ENCODE measurements around the gene HEPHL1. TPM values are rescaled to one million over a fixed set of nuclear protein-coding genes. Genes with fewer than 3 reads are reported as not detected.

The HEPHL1 gene
- total RNA-seq, 3 donors from 2014 or later, result not detected

GRCh38 chr11:94000659-94001058 is 20.5 kb upstream of the HEPHL1 start:
- no peak for DNase-seq
- no peak overlapping the region for H3K4me3 Mint-ChIP-seq
- no peaks in the 10 kb centered on the region for H3K36me3 Mint-ChIP-seq (ENCODE audit: insufficient read depth)
- no peaks in the 10 kb centered on the region for H3K27me3 Mint-ChIP-seq (ENCODE audit: low read depth)
- H3K4me1 Mint-ChIP-seq (ENCODE audit: low read depth), result no peaks in the 10 kb centered on the region
- H3K9me3 Mint-ChIP-seq, result peaks cover 12% of the 10 kb centered on the region
- no peak for ATAC-seq

DNA sequence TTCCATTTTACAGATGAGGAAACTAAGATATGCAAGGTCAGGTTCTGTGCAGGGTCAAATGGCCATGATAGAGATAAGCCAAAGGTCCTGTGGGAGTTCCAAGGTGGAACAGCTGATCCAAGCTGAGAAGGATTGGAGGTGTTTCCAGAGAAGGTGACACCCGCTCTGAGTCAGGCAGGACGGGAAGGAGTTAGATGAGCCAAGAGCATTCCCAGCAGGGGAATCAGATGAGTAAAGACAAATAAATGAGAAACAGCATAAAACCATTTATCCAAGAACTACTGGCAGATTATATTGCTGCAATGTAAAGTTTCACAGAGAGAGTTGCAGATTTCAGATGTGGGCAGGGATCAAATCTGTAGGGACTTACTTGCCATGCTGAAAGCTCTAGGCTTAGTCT is 18.9 kb upstream of the HEPHL1 start:
- no peak for ATAC-seq
- no peaks in the 10 kb centered on the region for H3K27me3 Mint-ChIP-seq (ENCODE audit: low read depth)
- H3K4me1 Mint-ChIP-seq (ENCODE audit: low read depth), result no peaks in the 10 kb centered on the region
- no peak overlapping the region for H3K4me3 Mint-ChIP-seq
- no peak for DNase-seq
- no peaks in the 10 kb centered on the region for H3K36me3 Mint-ChIP-seq (ENCODE audit: insufficient read depth)
- H3K9me3 Mint-ChIP-seq, result peaks cover 12% of the 10 kb centered on the region

DNA sequence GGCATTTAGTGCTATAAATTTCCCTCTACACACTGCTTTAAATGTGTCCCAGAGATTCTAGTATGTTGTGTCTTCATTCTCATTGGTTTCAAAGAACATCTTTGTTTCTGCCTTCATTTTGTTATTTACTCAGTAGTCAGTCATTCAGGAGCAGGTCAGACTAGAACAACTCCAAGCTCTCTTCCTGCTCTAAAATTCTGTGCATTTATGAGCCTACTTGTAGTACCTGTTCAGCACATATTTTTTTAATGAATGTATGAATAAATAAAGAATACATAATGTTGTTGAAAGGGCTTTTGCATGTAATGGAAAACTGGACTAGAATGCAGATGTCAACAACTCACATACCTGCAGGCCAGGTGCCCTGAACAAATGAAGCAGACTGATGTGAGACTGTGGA is 13.7 kb upstream of the HEPHL1 start:
- H3K4me3 Mint-ChIP-seq, result no peak overlapping the region
- DNase-seq, result no peak
- H3K9me3 Mint-ChIP-seq, result no peaks in the 10 kb centered on the region
- H3K4me1 Mint-ChIP-seq (ENCODE audit: low read depth), result no peaks in the 10 kb centered on the region
- H3K36me3 Mint-ChIP-seq (ENCODE audit: insufficient read depth), result no peaks in the 10 kb centered on the region
- peaks cover 14% of the 10 kb centered on the region for H3K27me3 Mint-ChIP-seq (ENCODE audit: low read depth)
- ATAC-seq, result no peak

DNA sequence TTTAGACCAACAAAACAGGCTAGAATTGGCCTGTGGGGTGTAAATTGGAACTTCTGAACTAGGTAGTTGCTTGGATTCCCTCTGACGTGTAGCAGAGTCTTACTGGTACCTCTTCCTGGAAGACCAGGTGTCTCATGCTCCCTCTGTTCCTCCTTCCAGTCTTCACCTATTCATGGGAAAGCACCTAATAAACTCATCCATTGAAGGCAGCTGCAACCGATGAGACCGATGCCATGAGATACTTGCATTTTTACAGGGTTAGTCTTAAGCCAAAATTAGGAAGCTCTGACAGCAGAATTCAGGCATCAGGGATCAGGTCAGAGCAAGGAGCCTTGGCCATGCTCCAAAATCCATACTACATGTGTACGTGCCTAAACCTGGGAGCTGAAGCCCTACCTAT is 13.2 kb upstream of the HEPHL1 start:
- peaks cover 14% of the 10 kb centered on the region for H3K27me3 Mint-ChIP-seq (ENCODE audit: low read depth)
- DNase-seq, result no peak
- no peaks in the 10 kb centered on the region for H3K9me3 Mint-ChIP-seq
- H3K4me3 Mint-ChIP-seq, result no peak overlapping the region
- H3K36me3 Mint-ChIP-seq (ENCODE audit: insufficient read depth), result no peaks in the 10 kb centered on the region
- no peak for ATAC-seq
- no peaks in the 10 kb centered on the region for H3K4me1 Mint-ChIP-seq (ENCODE audit: low read depth)

GRCh38 chr11:94010136-94010535 is 11.0 kb upstream of the HEPHL1 start:
- Mint-ChIP-seq H3K9me3 (peaks cover 3% of the 10 kb centered on the region), H3K36me3 (ENCODE audit: insufficient read depth) (no peaks in the 10 kb centered on the region)

DNA sequence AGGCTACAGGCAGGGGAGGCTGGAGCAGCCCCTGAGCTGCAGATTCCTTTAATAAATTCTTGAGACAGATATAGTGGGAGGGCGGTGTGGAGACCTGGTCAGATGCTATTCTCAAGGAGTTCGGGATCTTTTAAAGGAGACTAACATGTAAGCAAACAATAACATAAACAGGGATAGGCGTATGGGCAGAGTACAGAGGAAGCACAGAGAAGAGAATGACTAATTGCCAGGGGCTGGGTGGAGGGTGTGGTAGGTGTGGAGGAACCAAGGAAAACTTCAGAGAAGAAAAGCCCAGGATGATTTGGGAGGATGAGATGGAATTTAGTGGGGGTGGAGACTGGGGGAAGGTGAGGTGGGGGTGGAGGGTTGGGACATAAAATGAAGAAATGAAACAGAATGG is 9.7 kb upstream of the HEPHL1 start:
- DNase-seq (no peak), ATAC-seq (no peak)
- Mint-ChIP-seq H3K4me1 (ENCODE audit: low read depth) (no peaks in the 10 kb centered on the region), H3K27me3 (ENCODE audit: low read depth) (peaks cover 14% of the 10 kb centered on the region), H3K4me3 (no peak overlapping the region), H3K36me3 (ENCODE audit: insufficient read depth) (no peaks in the 10 kb centered on the region), H3K9me3 (peaks cover 10% of the 10 kb centered on the region)

More at GRCh38 chr11:94010136-94010535, 11.0 kb upstream of the HEPHL1 start:
- Mint-ChIP-seq H3K4me1 (ENCODE audit: low read depth) (no peaks in the 10 kb centered on the region), H3K27me3 (ENCODE audit: low read depth) (peaks cover 14% of the 10 kb centered on the region), H3K4me3 (no peak overlapping the region)
- ATAC-seq (no peak), DNase-seq (no peak)

DNA sequence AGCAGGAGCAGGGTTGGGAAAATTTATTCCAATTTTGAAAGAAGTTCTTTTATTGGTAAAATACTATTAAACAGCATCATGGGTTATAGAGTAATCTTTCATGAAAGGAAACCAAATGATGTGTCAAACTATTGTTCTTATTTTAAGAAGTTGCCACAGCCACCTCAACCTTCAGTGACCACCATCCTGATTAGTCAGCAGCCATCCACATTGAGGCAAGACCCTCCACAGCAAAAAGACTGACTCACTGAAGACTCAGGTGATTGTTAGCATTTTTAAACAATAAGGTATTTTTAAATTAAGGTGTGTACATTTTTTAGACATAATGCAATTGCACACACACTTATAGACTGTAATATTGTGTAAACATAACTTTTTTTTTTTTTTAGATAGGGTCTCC is 3.7 kb upstream of the HEPHL1 start:
- Mint-ChIP-seq H3K9me3 (peaks cover 10% of the 10 kb centered on the region), H3K36me3 (ENCODE audit: insufficient read depth) (no peaks in the 10 kb centered on the region), H3K4me3 (no peak overlapping the region), H3K4me1 (ENCODE audit: low read depth) (no peaks in the 10 kb centered on the region), H3K27me3 (ENCODE audit: low read depth) (no peaks in the 10 kb centered on the region)
- DNase-seq, result no peak
- ATAC-seq, result no peak

- Mint-ChIP-seq H3K27me3 (ENCODE audit: low read depth) (no peaks in the 10 kb centered on the region), H3K36me3 (ENCODE audit: insufficient read depth) (no peaks in the 10 kb centered on the region), H3K9me3 (peaks cover 10% of the 10 kb centered on the region), H3K4me1 (ENCODE audit: low read depth) (no peaks in the 10 kb centered on the region), H3K4me3 (no peak overlapping the region)
- no peak for ATAC-seq
- DNase-seq, result no peak
Measured at GRCh38 chr11:94018721-94019120, 2.4 kb upstream of the HEPHL1 start.

DNA sequence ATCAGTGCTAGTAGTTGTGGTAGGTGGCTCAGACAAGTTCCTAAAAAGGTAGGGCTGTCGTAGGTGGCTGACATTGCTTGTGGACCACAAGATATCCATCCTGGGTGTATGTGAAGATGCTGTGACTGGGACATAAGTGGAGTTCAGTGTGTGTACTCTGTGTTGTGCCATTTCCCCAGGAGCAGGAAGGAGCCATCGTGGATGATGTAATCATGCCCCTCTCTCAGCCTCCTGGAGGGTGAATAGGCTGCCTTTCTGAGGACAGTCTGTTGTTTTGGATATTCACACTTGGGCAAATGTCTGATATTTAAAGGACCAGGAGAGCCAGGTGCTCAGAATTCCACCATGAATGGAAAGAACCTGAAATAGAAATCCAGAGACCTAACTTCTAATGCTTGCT is 2.7 kb downstream of the HEPHL1 start:
- H3K27me3 Mint-ChIP-seq (ENCODE audit: low read depth), result no peaks in the 10 kb centered on the region
- no peak for ATAC-seq

GRCh38 chr11:94024547-94024946 is 3.4 kb downstream of the HEPHL1 start:
- Mint-ChIP-seq H3K36me3 (ENCODE audit: insufficient read depth) (no peaks in the 10 kb centered on the region), H3K27me3 (ENCODE audit: low read depth) (no peaks in the 10 kb centered on the region), H3K4me1 (ENCODE audit: low read depth) (no peaks in the 10 kb centered on the region), H3K9me3 (peaks cover 7% of the 10 kb centered on the region), H3K4me3 (no peak overlapping the region)
- DNase-seq (no peak), ATAC-seq (no peak)

More for the DNA sequence above, 2.7 kb downstream of the HEPHL1 start:
- peaks cover 7% of the 10 kb centered on the region for H3K9me3 Mint-ChIP-seq
- no peaks in the 10 kb centered on the region for H3K4me1 Mint-ChIP-seq (ENCODE audit: low read depth)
- H3K4me3 Mint-ChIP-seq, result no peak overlapping the region
- no peak for DNase-seq
- H3K36me3 Mint-ChIP-seq (ENCODE audit: insufficient read depth), result no peaks in the 10 kb centered on the region

DNA sequence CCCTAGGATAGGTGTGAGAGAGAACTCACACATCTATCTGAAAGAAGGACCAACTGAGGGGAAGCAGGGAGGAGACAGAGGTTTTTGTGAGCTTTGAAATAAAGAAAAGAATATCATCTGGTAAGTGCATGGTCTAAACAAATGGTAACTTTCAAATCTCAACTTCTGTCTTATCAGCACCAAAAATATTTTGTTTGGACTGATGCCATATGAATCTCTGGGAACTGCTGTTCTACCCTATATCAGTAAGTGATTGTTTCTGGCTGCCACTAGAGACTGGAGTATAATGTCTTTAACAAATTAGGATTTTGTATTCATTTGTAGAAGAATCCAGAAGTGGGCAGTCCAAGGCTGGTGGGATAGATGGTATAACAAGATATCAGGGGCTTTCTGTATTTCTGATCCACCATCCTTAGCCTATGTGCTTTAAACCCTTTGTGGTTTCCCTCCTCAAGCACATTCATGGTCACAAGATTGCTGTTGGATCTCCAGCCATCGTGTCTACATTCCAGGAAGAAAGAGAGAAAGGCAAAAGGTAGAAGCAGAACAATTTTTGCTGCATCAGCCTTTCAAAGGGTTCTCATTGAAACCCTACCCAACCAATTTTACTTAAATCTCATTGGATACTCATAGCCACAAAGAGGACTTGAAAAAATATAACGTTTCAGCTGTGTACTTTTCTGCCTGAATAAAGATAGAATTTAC is 4.7 kb downstream of the HEPHL1 start:
- DNase-seq, result no peak
- H3K9me3 Mint-ChIP-seq, result peaks cover 7% of the 10 kb centered on the region
- H3K4me3 Mint-ChIP-seq, result no peak overlapping the region
- no peaks in the 10 kb centered on the region for H3K27me3 Mint-ChIP-seq (ENCODE audit: low read depth)
- ATAC-seq, result no peak
- H3K36me3 Mint-ChIP-seq (ENCODE audit: insufficient read depth), result no peaks in the 10 kb centered on the region
- no peaks in the 10 kb centered on the region for H3K4me1 Mint-ChIP-seq (ENCODE audit: low read depth)

DNA sequence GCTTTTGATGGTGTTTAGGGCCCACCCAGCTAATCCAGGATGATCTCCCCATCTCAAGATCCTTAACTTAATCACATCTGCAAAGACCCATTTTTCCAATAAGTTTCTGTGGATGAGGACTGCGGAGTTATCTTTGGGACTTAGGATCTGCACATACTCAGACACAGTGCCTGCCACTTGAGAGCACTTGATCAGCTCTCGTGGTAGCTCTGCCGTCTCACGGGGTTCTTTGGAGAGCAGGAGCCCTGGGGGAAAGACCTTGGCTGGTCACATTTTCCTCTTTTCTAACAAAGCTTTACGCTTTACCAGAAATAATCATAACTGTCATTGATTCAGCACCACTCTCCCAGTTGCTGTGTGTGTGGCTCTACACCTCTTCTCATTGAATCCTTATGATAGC is 6.1 kb downstream of the HEPHL1 start:
- peaks cover 2% of the 10 kb centered on the region for H3K27me3 Mint-ChIP-seq (ENCODE audit: low read depth)
- H3K9me3 Mint-ChIP-seq, result peaks cover 7% of the 10 kb centered on the region
- DNase-seq (no peak), ATAC-seq (no peak)
- no peaks in the 10 kb centered on the region for H3K4me1 Mint-ChIP-seq (ENCODE audit: low read depth)
- H3K4me3 Mint-ChIP-seq, result no peak overlapping the region
- H3K36me3 Mint-ChIP-seq (ENCODE audit: insufficient read depth), result no peaks in the 10 kb centered on the region

GRCh38 chr11:94028436-94028835 is 7.3 kb downstream of the HEPHL1 start:
- Mint-ChIP-seq H3K4me3 (no peak overlapping the region), H3K4me1 (ENCODE audit: low read depth) (no peaks in the 10 kb centered on the region), H3K9me3 (peaks cover 7% of the 10 kb centered on the region), H3K36me3 (ENCODE audit: insufficient read depth) (no peaks in the 10 kb centered on the region), H3K27me3 (ENCODE audit: low read depth) (peaks cover 4% of the 10 kb centered on the region)
- DNase-seq, result no peak
- no peak for ATAC-seq

DNA sequence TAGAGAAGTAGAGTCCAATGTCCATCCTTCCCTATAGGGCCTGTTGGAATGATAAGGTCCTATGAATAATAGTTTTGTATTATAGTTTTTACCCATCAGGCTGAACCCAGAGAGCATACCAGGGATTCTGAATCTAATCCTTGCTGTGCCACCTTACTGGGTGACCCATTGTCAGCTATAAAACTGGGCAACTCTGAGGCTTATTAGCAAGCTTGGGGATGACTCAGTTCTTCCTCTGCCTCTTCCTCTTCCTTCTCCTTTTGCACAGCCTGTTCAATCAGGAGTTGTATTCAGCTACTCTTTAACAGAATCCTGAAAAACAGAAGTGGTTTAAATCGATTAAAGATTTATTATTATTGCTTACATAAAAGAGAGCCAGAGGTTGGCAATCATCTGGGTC is 8.9 kb downstream of the HEPHL1 start:
- Mint-ChIP-seq H3K9me3 (peaks cover 10% of the 10 kb centered on the region), H3K4me3 (no peak overlapping the region), H3K36me3 (ENCODE audit: insufficient read depth) (no peaks in the 10 kb centered on the region), H3K4me1 (ENCODE audit: low read depth) (no peaks in the 10 kb centered on the region), H3K27me3 (ENCODE audit: low read depth) (peaks cover 7% of the 10 kb centered on the region)
- DNase-seq, result no peak
- no peak for ATAC-seq

DNA sequence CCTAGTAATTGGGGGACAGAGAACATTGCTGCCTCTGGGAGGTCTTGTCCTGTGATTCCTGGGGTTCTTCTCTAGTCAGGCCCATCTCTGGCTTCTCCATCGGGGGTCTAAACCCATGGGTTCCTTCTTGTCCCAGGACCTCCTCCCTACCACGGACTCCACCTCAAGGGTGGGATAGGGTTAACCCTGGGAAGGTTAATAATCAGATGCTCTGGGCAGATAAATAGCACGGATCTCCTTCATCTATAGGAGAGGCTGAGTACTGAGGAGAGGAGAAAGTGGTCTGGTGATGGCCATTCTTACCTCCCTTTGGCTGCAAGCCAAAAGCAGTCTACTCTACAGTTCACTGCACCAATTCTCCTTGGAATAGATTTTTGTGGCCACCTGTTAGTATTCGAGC is 10.5 kb downstream of the HEPHL1 start:
- Mint-ChIP-seq H3K4me1 (ENCODE audit: low read depth) (no peaks in the 10 kb centered on the region), H3K4me3 (no peak overlapping the region), H3K36me3 (ENCODE audit: insufficient read depth) (no peaks in the 10 kb centered on the region), H3K27me3 (ENCODE audit: low read depth) (peaks cover 7% of the 10 kb centered on the region), H3K9me3 (peaks cover 15% of the 10 kb centered on the region)
- ATAC-seq (no peak), DNase-seq (no peak)

All from activated T-cell treated with anti-CD3 and anti-CD28 coated beads, Interleukin-2, amount 50 U/mL, for 4 hours (primary cell).